Endothelial cell of umbilical vein (primary cell): Measurements from ENCODE around the gene ST6GALNAC3.

Source experiments
- EZH2 ChIP-seq: IDR thresholded peaks from 2 replicates; pipeline ENCODE4 v1.6.1; 2012; ENCODE audit warnings: borderline replicate concordance, low read depth, mild to moderate bottlenecking, moderate library complexity, low read length, inconsistent platforms; ENCODE audit not compliant: severe bottlenecking
- MYC ChIP-seq: IDR thresholded peaks from one replicate; pipeline ENCODE4 v1.6.1; 2011; ENCODE audit warnings: mild to moderate bottlenecking, low read depth, low read length
- POLR2A ChIP-seq: IDR thresholded peaks from 2 replicates; pipeline ENCODE4 v1.6.1; 2012; ENCODE audit warnings: low read depth, mild to moderate bottlenecking, control low read depth, low read length
- POLR2AphosphoS5 ChIP-seq: IDR thresholded peaks from 2 replicates; pipeline ENCODE4 v1.6.1; 2012; ENCODE audit warnings: low read depth, mild to moderate bottlenecking, control low read depth, low read length, moderate library complexity; ENCODE audit not compliant: insufficient read depth
- TF ChIP-seq, protein P1 (sequence below), 2 donors: IDR thresholded peaks; 1 replicate in 1 of 2; 2 replicates in 1 of 2; pipeline ENCODE4 v1.5.1; 2011; ENCODE audit warnings: low read length in 2 of 2, mild to moderate bottlenecking in 2 of 2, moderate library complexity in 2 of 2, control low read depth in 1 of 2, inconsistent platforms in 1 of 2, low read depth in 1 of 2; ENCODE audit not compliant: insufficient read depth in 1 of 2; ENCODE audit errors: extremely low read depth in 1 of 2
- TF ChIP-seq, protein P2 (sequence below): IDR thresholded peaks from 2 replicates; pipeline ENCODE4 v1.6.1; 2011; ENCODE audit not compliant: insufficient read depth, insufficient read length

DNA sequence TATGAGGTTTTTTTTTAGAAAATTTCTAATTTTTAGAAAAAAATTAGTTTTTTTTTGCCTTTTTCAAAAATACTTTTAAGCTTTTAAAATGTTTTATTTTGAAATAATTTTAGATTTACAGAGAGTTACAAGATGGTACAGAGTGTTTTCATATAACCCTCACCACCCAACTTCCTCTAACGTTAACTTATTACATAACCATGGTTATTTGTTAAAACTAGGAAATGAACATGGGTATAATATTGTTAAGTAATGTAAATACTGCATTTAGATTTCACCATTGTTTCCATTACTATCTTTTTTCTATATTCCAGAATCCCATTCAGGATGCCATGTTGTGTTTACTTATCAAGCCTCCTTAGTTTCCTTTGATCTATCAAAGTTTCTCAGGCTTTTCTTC lies 45.2 kb upstream of the ST6GALNAC3 start:
- TF ChIP-seq, protein P1, sequence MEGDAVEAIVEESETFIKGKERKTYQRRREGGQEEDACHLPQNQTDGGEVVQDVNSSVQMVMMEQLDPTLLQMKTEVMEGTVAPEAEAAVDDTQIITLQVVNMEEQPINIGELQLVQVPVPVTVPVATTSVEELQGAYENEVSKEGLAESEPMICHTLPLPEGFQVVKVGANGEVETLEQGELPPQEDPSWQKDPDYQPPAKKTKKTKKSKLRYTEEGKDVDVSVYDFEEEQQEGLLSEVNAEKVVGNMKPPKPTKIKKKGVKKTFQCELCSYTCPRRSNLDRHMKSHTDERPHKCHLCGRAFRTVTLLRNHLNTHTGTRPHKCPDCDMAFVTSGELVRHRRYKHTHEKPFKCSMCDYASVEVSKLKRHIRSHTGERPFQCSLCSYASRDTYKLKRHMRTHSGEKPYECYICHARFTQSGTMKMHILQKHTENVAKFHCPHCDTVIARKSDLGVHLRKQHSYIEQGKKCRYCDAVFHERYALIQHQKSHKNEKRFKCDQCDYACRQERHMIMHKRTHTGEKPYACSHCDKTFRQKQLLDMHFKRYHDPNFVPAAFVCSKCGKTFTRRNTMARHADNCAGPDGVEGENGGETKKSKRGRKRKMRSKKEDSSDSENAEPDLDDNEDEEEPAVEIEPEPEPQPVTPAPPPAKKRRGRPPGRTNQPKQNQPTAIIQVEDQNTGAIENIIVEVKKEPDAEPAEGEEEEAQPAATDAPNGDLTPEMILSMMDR (IDR thresholded peaks at IDR 0.05; ENCODE audit: extremely low read depth in 1 of 2, insufficient read depth in 1 of 2, low read depth in 1 of 2, low read length in 2 of 2): no peak
- TF ChIP-seq, protein P2, sequence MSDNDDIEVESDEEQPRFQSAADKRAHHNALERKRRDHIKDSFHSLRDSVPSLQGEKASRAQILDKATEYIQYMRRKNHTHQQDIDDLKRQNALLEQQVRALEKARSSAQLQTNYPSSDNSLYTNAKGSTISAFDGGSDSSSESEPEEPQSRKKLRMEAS: no peak
- TF ChIP-seq POLR2A: no peak
- TF ChIP-seq POLR2AphosphoS5: no peak
- TF ChIP-seq MYC: no peak
- no peak for TF ChIP-seq EZH2
